Activated naive CD4-positive, alpha-beta T cell treated with Interleukin-2 at 50 U/mL for 16 hours (primary cell): ENCODE measurements around the gene NFIA.

Source experiments
- DNase-seq: peaks from one replicate; pipeline ENCODE4 v3.0.0-alpha.2; 2020

Gene NFIA

GRCh38 chr1:61386323-61386722, 304.0 kb downstream of the NFIA start:
- no peak for DNase-seq

GRCh38 chr1:61386770-61387169, 304.4 kb downstream of the NFIA start:
- no peak for DNase-seq

- DNase-seq: no peak
These were observed 305.5 kb downstream of the NFIA start for GRCh38 chr1:61387829-61388228.

GRCh38 chr1:61388566-61388965, 306.2 kb downstream of the NFIA start:
- DNase-seq: no peak

- no peak for DNase-seq
These were observed 307.0 kb downstream of the NFIA start for GRCh38 chr1:61389194-61389925.

GRCh38 chr1:61389926-61390845, 307.8 kb downstream of the NFIA start:
- no peak for DNase-seq

GRCh38 chr1:61391730-61392129, 309.4 kb downstream of the NFIA start:
- DNase-seq: no peak

- DNase-seq: no peak
These were observed 310.3 kb downstream of the NFIA start for GRCh38 chr1:61392409-61393242.

- no peak for DNase-seq
These were observed 311.2 kb downstream of the NFIA start for GRCh38 chr1:61393575-61393974.

GRCh38 chr1:61395146-61395800, 312.9 kb downstream of the NFIA start:
- DNase-seq: no peak

- no peak for DNase-seq
These were observed 315.1 kb downstream of the NFIA start for GRCh38 chr1:61397495-61397894.

GRCh38 chr1:61397935-61398334, 315.6 kb downstream of the NFIA start:
- no peak for DNase-seq

- no peak for DNase-seq
These were observed 316.8 kb downstream of the NFIA start for GRCh38 chr1:61399199-61399598.

GRCh38 chr1:61400131-61400770, 317.9 kb downstream of the NFIA start:
- DNase-seq: no peak

- DNase-seq: no peak
These were observed 318.6 kb downstream of the NFIA start for GRCh38 chr1:61400997-61401396.

- no peak for DNase-seq
These were observed 321.6 kb downstream of the NFIA start for GRCh38 chr1:61403679-61404596.

- no peak for DNase-seq
These were observed 322.4 kb downstream of the NFIA start for GRCh38 chr1:61404597-61405376.

- DNase-seq: no peak
These were observed 324.1 kb downstream of the NFIA start for GRCh38 chr1:61406467-61406866.

- DNase-seq: no peak
These were observed 330.2 kb downstream of the NFIA start for GRCh38 chr1:61412601-61413000.

- no peak for DNase-seq
These were observed 336.8 kb downstream of the NFIA start for GRCh38 chr1:61419196-61419595.
